Measurements from ENCODE around the gene CLEC17A. TPM values are rescaled to one million over a fixed set of nuclear protein-coding genes. Genes with fewer than 3 reads are reported as not detected.
"Not testable (repeated sequence)": the region's sequence is repeated elsewhere in the genome, so short reads cannot be mapped to it uniquely, and the experiment has no call there.

The CLEC17A gene
- total RNA-seq, 1 donor from 2014 or later = not detected

GRCh38 chr19:14612657-14613056 lies 29.8 kb downstream of the CLEC17A start:
- H3K4me1 Mint-ChIP-seq = no peaks in the 10 kb centered on the region
- no peak overlapping the region for H3K27ac Mint-ChIP-seq
- TF ChIP-seq CTCF (IDR thresholded peaks at IDR 0.05; ENCODE audit: unreplicated experiment) = no peak
- no peak for DNase-seq (ENCODE audit: low spot score in 2 of 2, unreplicated experiment in 2 of 2)
- peaks cover 9% of the 10 kb centered on the region for H3K36me3 Mint-ChIP-seq
- no peaks in the 10 kb centered on the region for H3K27me3 Mint-ChIP-seq (ENCODE audit: low read depth)
- no peak overlapping the region for H3K4me3 Mint-ChIP-seq
- peaks cover 29% of the 10 kb centered on the region for H3K9me3 Mint-ChIP-seq

GRCh38 chr19:14613399-14614098 lies 30.7 kb downstream of the CLEC17A start:
- not testable (repeated sequence) for H3K27me3 Mint-ChIP-seq (ENCODE audit: low read depth); H3K27ac Mint-ChIP-seq; H3K4me3 Mint-ChIP-seq; H3K36me3 Mint-ChIP-seq; H3K4me1 Mint-ChIP-seq; DNase-seq (ENCODE audit: low spot score in 2 of 2, unreplicated experiment in 2 of 2)
- H3K9me3 Mint-ChIP-seq = peaks cover 26% of the 10 kb centered on the region

- H3K4me1 Mint-ChIP-seq = no peaks in the 10 kb centered on the region
- H3K27me3 Mint-ChIP-seq (ENCODE audit: low read depth) = no peaks in the 10 kb centered on the region
- no peak for TF ChIP-seq CTCF (IDR thresholded peaks at IDR 0.05; ENCODE audit: unreplicated experiment)
- H3K27ac Mint-ChIP-seq = no peak overlapping the region
- DNase-seq (ENCODE audit: low spot score in 2 of 2, unreplicated experiment in 2 of 2) = no peak
- peaks cover 30% of the 10 kb centered on the region for H3K9me3 Mint-ChIP-seq
- peaks cover 9% of the 10 kb centered on the region for H3K36me3 Mint-ChIP-seq
- no peak overlapping the region for H3K4me3 Mint-ChIP-seq
Measured at GRCh38 chr19:14614099-14614412, 31.2 kb downstream of the CLEC17A start.

- no peak overlapping the region for H3K27ac Mint-ChIP-seq
Measured at GRCh38 chr19:14615623-14616022, 32.7 kb downstream of the CLEC17A start.

GRCh38 chr19:14616407-14616806 lies 33.5 kb downstream of the CLEC17A start:
- no peaks in the 10 kb centered on the region for H3K4me1 Mint-ChIP-seq
- no peak overlapping the region for H3K27ac Mint-ChIP-seq
- peaks cover 31% of the 10 kb centered on the region for H3K9me3 Mint-ChIP-seq
- no peak for DNase-seq (ENCODE audit: low spot score in 2 of 2, unreplicated experiment in 2 of 2)
- peaks cover 6% of the 10 kb centered on the region for H3K36me3 Mint-ChIP-seq
- no peak for TF ChIP-seq CTCF (IDR thresholded peaks at IDR 0.05; ENCODE audit: unreplicated experiment)
- H3K4me3 Mint-ChIP-seq = no peak overlapping the region
- no peaks in the 10 kb centered on the region for H3K27me3 Mint-ChIP-seq (ENCODE audit: low read depth)

More at GRCh38 chr19:14615623-14616022, 32.7 kb downstream of the CLEC17A start:
- Mint-ChIP-seq H3K9me3 (peaks cover 35% of the 10 kb centered on the region), H3K27me3 (ENCODE audit: low read depth) (no peaks in the 10 kb centered on the region), H3K4me1 (no peaks in the 10 kb centered on the region), H3K36me3 (peaks cover 7% of the 10 kb centered on the region), H3K4me3 (no peak overlapping the region)
- DNase-seq (ENCODE audit: low spot score in 2 of 2, unreplicated experiment in 2 of 2) = no peak
- TF ChIP-seq CTCF (IDR thresholded peaks at IDR 0.05; ENCODE audit: unreplicated experiment) = no peak

GRCh38 chr19:14619404-14619803 lies 36.5 kb downstream of the CLEC17A start:
- Mint-ChIP-seq H3K27ac (no peak overlapping the region), H3K9me3 (peaks cover 30% of the 10 kb centered on the region), H3K27me3 (ENCODE audit: low read depth) (no peaks in the 10 kb centered on the region), H3K36me3 (peaks cover 6% of the 10 kb centered on the region), H3K4me3 (no peak overlapping the region), H3K4me1 (no peaks in the 10 kb centered on the region)
- no peak for DNase-seq (ENCODE audit: low spot score in 2 of 2, unreplicated experiment in 2 of 2)
- no peak for TF ChIP-seq CTCF (IDR thresholded peaks at IDR 0.05; ENCODE audit: unreplicated experiment)

GRCh38 chr19:14624491-14624890 lies 41.6 kb downstream of the CLEC17A start:
- H3K4me3 Mint-ChIP-seq; H3K27me3 Mint-ChIP-seq (ENCODE audit: low read depth); H3K4me1 Mint-ChIP-seq; DNase-seq (ENCODE audit: low spot score in 2 of 2, unreplicated experiment in 2 of 2); H3K27ac Mint-ChIP-seq; H3K36me3 Mint-ChIP-seq: not testable (repeated sequence)
- peaks cover 36% of the 10 kb centered on the region for H3K9me3 Mint-ChIP-seq
